GM21737 (cell line): Measurements from ENCODE around the gene TEX28.
"Not testable (repeated sequence)": the region's sequence is repeated elsewhere in the genome, so short reads cannot be mapped to it uniquely, and the experiment has no call there.

Experiments used
- ATAC-seq: cut with Tn5 transposase; IDR thresholded peaks from one replicate; pipeline ENCODE4 v1.9.1; 2021; ENCODE audit warnings: mild to moderate bottlenecking, moderate library complexity; ENCODE audit not compliant: unreplicated experiment

The TEX28 gene

GRCh38 chrX:154247377-154248045 is 47.4 kb downstream of the TEX28 start:
- ATAC-seq: peak; percentile 85

GRCh38 chrX:154239982-154240503 is 54.9 kb downstream of the TEX28 start:
- ATAC-seq: not testable (repeated sequence)

GRCh38 chrX:154238939-154239559 is 55.9 kb downstream of the TEX28 start:
- ATAC-seq: not testable (repeated sequence)

- ATAC-seq: not testable (repeated sequence)
These were observed 61.3 kb downstream of the TEX28 start for GRCh38 chrX:154233620-154234019.

- not testable (repeated sequence) for ATAC-seq
These were observed 63.5 kb downstream of the TEX28 start for GRCh38 chrX:154231443-154231842.

- not testable (repeated sequence) for ATAC-seq
These were observed 68.2 kb downstream of the TEX28 start for GRCh38 chrX:154226706-154227105.

GRCh38 chrX:154225292-154225691 is 69.6 kb downstream of the TEX28 start:
- not testable (repeated sequence) for ATAC-seq
